Measurements from ENCODE around the gene CDH11. TPM values are rescaled to one million over a fixed set of nuclear protein-coding genes. Genes with fewer than 3 reads are reported as not detected.
A peak's percentile ranks its signal among the peaks of the same experiment; 100 is the strongest.

Gene CDH11
- total RNA-seq, 1 experiment from 2014 or later, result not detected

- in situ Hi-C loops (cut with HindIII; ENCODE audit: low sequenced_read_pairs), result no loop called here
- no peak for DNase-seq (ENCODE audit: low spot score)
These were observed 170.7 kb downstream of the CDH11 start for GRCh38 chr16:64951193-64951592.

GRCh38 chr16:64950731-64951130, 171.1 kb downstream of the CDH11 start:
- no peak for DNase-seq (ENCODE audit: low spot score)
- in situ Hi-C loops (cut with HindIII; ENCODE audit: low sequenced_read_pairs), result no loop called here

GRCh38 chr16:64950262-64950661, 171.6 kb downstream of the CDH11 start:
- no peak for DNase-seq (ENCODE audit: low spot score)
- in situ Hi-C loops (cut with HindIII; ENCODE audit: low sequenced_read_pairs), result no loop called here

GRCh38 chr16:64948056-64948455, 173.8 kb downstream of the CDH11 start:
- no peak for DNase-seq (ENCODE audit: low spot score)
- in situ Hi-C loops (cut with HindIII; ENCODE audit: low sequenced_read_pairs), result no loop called here

- in situ Hi-C loops (cut with HindIII; ENCODE audit: low sequenced_read_pairs), result no loop called here
- DNase-seq (ENCODE audit: low spot score), result no peak
These were observed 174.2 kb downstream of the CDH11 start for GRCh38 chr16:64947651-64948050.

- in situ Hi-C loops (cut with HindIII; ENCODE audit: low sequenced_read_pairs), result no loop called here
- peak; percentile 43 for DNase-seq (ENCODE audit: low spot score)
These were observed 188.0 kb downstream of the CDH11 start for GRCh38 chr16:64933885-64934284.

- no peak for DNase-seq (ENCODE audit: low spot score)
- in situ Hi-C loops (cut with HindIII; ENCODE audit: low sequenced_read_pairs), result no loop called here
These were observed 195.4 kb downstream of the CDH11 start for GRCh38 chr16:64926476-64926875.

GRCh38 chr16:64925166-64925565, 196.7 kb downstream of the CDH11 start:
- no peak for DNase-seq (ENCODE audit: low spot score)
- in situ Hi-C loops (cut with HindIII; ENCODE audit: low sequenced_read_pairs), result no loop called here

GRCh38 chr16:64924086-64924485, 197.8 kb downstream of the CDH11 start:
- in situ Hi-C loops (cut with HindIII; ENCODE audit: low sequenced_read_pairs), result no loop called here
- DNase-seq (ENCODE audit: low spot score), result no peak

GRCh38 chr16:64919929-64920607, 201.8 kb downstream of the CDH11 start:
- in situ Hi-C loops (cut with HindIII; ENCODE audit: low sequenced_read_pairs), result no loop called here
- no peak for DNase-seq (ENCODE audit: low spot score)

- in situ Hi-C loops (cut with HindIII; ENCODE audit: low sequenced_read_pairs), result no loop called here
- no peak for DNase-seq (ENCODE audit: low spot score)
These were observed 202.7 kb downstream of the CDH11 start for GRCh38 chr16:64919141-64919540.

GRCh38 chr16:64916051-64916450, 205.8 kb downstream of the CDH11 start:
- in situ Hi-C loops (cut with HindIII; ENCODE audit: low sequenced_read_pairs), result no loop called here
- no peak for DNase-seq (ENCODE audit: low spot score)

GRCh38 chr16:64910356-64910755, 211.5 kb downstream of the CDH11 start:
- in situ Hi-C loops (cut with HindIII; ENCODE audit: low sequenced_read_pairs), result no loop called here
- no peak for DNase-seq (ENCODE audit: low spot score)

- no peak for DNase-seq (ENCODE audit: low spot score)
- in situ Hi-C loops (cut with HindIII; ENCODE audit: low sequenced_read_pairs), result no loop called here
These were observed 214.0 kb downstream of the CDH11 start for GRCh38 chr16:64907844-64908243.

GRCh38 chr16:64903770-64904169, 218.1 kb downstream of the CDH11 start:
- in situ Hi-C loops (cut with HindIII; ENCODE audit: low sequenced_read_pairs), result no loop called here
- DNase-seq (ENCODE audit: low spot score), result no peak

GRCh38 chr16:64900517-64900916, 221.3 kb downstream of the CDH11 start:
- no peak for DNase-seq (ENCODE audit: low spot score)
- in situ Hi-C loops (cut with HindIII; ENCODE audit: low sequenced_read_pairs), result no loop called here

GRCh38 chr16:64900019-64900418, 221.8 kb downstream of the CDH11 start:
- DNase-seq (ENCODE audit: low spot score), result no peak
- in situ Hi-C loops (cut with HindIII; ENCODE audit: low sequenced_read_pairs), result no loop called here

GRCh38 chr16:64898159-64898558, 223.7 kb downstream of the CDH11 start:
- in situ Hi-C loops (cut with HindIII; ENCODE audit: low sequenced_read_pairs), result no loop called here
- no peak for DNase-seq (ENCODE audit: low spot score)
